SK-N-SH treated with all-trans-retinoic acid at 6 μM for 48 hours (cell line): Measurements from ENCODE around the gene SASH1.

Experiments
- ARNTL ChIP-seq: fragments of 450-650 bp; formaldehyde crosslinking; IDR thresholded peaks from 2 replicates; pipeline ENCODE4 v1.5.0; 2020; ENCODE audit warnings: low read depth, mild to moderate bottlenecking, moderate library complexity, borderline replicate concordance
- BACH2 ChIP-seq: fragments of 250-450 bp; sonication (Bioruptor Pico); IDR thresholded peaks from 2 replicates; pipeline ENCODE4 v1.9.0; 2021; ENCODE audit warnings: mild to moderate bottlenecking, borderline replicate concordance
- CSRNP3 ChIP-seq: fragments of 250-450 bp; sonication (Bioruptor Pico); IDR thresholded peaks from 2 replicates; pipeline ENCODE4 v1.5.1; 2021; ENCODE audit warnings: mild to moderate bottlenecking, moderate library complexity
- OSR1 ChIP-seq: fragments of 250-450 bp; sonication (Bioruptor Pico); IDR thresholded peaks from 2 replicates; pipeline ENCODE4 v1.8.0; 2022; ENCODE audit warnings: moderate library complexity, mild to moderate bottlenecking, inconsistent platforms
- PATZ1 ChIP-seq: fragments of 250-450 bp; sonication (Bioruptor Pico); IDR thresholded peaks from 2 replicates; pipeline ENCODE4 v1.8.0; 2020; ENCODE audit warnings: mild to moderate bottlenecking, moderate library complexity, borderline replicate concordance
- RARB ChIP-seq: fragments of 250-450 bp; sonication (Bioruptor Pico); IDR thresholded peaks from 2 replicates; pipeline ENCODE4 v1.8.0; 2021; ENCODE audit warnings: mild to moderate bottlenecking, moderate library complexity
- SNAI2 ChIP-seq: fragments of 250-450 bp; sonication (Bioruptor Pico); IDR thresholded peaks from 2 replicates; pipeline ENCODE4 v1.5.0; 2020; ENCODE audit warnings: mild to moderate bottlenecking, moderate library complexity
- TCF4 ChIP-seq: fragments of 250-450 bp; sonication (Bioruptor Pico); IDR thresholded peaks from 2 replicates; pipeline ENCODE4 v1.8.0; 2021; ENCODE audit warnings: mild to moderate bottlenecking, moderate library complexity, borderline replicate concordance
- ZC3H10 ChIP-seq: fragments of 250-450 bp; sonication (Bioruptor Pico); IDR thresholded peaks from 2 replicates; pipeline ENCODE4 v1.5.1; 2021; ENCODE audit warnings: mild to moderate bottlenecking, moderate library complexity
- ZFP30 ChIP-seq: fragments of 450-650 bp; formaldehyde crosslinking; IDR thresholded peaks from 2 replicates; pipeline ENCODE4 v1.5.0; 2022; ENCODE audit warnings: mild to moderate bottlenecking, moderate library complexity
- ZNF70 ChIP-seq: fragments of 450-650 bp; formaldehyde crosslinking; IDR thresholded peaks from 2 replicates; pipeline ENCODE4 v1.5.0; 2020; ENCODE audit warnings: mild to moderate bottlenecking, moderate library complexity

GRCh38 chr6:148563066-148563465 lies 220.4 kb downstream of the SASH1 start:
- no peak for TF ChIP-seq OSR1 (CRISPR knock-in tag)
- no peak for TF ChIP-seq SNAI2 (CRISPR knock-in tag)
- no peak for TF ChIP-seq ZFP30 (CRISPR knock-in tag)
- no peak for TF ChIP-seq TCF4 (CRISPR knock-in tag)
- no peak for TF ChIP-seq ARNTL
- TF ChIP-seq ZNF70 (CRISPR knock-in tag): no peak
- TF ChIP-seq CSRNP3 (CRISPR knock-in tag): no peak
- TF ChIP-seq RARB (CRISPR knock-in tag): no peak
- no peak for TF ChIP-seq ZC3H10 (CRISPR knock-in tag)
- no peak for TF ChIP-seq BACH2 (CRISPR knock-in tag)
- TF ChIP-seq PATZ1 (CRISPR knock-in tag): no peak
